8988T (cell line): ENCODE data around the gene OGFOD1.

Experiments
- DNase-seq: peaks from one replicate; pipeline ENCODE4 v3.0.0; 2011

OGFOD1 gene

DNA sequence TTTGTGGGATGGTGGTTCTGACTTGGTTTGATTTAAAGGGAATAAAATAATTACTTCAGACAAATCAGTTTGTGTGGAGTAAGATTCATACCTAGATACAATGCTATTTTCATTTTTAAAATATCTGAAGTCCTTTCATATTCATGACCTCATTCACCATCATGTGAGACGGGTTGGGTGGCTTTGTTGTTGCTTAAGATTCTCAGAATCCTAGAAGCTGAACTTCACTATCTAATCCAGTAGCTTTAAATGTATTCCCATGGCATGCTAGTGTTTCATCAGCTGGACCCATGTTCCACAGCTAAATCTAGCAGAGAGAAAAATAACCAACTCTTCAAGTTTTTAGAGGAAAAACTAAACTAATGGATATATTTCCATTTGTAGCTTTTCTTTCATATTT, 23.3 kb upstream of the OGFOD1 start:
- no peak for DNase-seq

DNA sequence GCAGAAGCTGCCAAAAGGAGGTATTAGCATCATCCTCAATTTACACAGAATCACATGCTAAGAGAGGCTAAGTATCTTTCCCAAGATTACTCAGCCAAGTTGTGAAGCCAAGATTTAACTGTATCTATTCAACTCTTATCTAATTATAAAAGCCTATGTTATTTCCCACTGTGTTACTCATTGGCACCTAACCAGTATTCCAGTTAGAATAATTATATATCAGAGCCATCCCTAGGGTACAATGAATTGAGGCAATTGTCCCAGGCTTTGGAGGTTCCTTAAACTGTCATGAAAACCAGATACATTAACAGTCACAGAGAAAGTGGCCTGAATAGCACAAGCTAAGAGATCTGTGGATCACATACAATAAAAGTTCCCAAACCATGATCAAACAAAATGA, 15.1 kb upstream of the OGFOD1 start:
- no peak for DNase-seq

DNA sequence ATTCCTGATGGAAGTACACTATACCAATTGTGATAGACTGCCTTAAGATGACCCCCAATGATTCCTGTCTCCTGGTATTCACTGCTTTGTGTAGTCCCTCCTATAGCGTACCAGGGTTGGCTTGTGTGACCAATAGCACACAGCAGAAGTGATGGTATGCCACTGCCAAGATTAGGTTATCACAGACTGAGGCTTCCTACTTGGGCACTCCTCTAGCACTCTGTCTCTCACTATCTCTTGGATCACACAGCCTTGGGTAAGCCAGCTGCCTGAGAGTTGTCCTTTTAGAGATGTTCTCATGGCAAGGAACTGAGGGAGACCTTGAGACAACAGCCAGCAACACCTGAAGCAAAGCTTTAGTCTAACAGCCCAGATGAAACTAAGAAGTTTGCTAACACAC, 13.3 kb upstream of the OGFOD1 start:
- no peak for DNase-seq

DNA sequence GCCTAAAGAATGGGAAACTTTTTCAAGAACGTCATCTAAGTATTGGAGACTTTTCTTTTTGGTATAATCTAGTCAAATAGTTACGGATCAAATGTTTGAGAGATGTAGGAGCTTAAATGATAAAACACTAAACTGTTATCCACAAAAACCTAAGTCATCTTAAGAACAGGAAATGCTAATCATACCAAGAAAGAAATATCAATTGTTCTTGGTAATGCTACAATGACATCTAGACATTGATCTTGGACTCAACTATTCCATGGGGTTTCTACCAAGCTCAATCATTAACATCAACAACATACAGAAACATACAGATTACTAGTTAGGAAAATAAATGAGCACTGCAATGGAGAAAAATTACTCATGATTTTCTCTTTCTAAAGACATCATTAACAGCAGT, 4.1 kb upstream of the OGFOD1 start:
- DNase-seq = no peak

DNA sequence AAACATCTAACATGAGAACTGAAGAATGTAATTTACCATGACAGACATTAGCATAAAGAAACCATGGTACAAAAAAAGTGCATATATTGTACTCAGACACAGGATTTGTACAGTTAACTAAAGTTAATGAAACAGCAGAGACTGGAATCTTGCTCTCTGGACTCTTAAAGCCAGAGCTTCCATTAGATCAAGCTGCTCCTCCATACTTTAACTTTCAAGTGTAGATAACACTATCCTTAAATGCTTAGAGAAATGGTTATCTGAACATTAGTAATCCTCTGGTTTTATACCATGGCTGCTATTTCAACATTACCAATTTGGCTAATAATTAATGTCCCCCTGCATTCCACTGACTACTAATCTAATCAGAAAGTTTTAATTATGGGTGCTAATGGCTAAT, 3.3 kb upstream of the OGFOD1 start:
- no peak for DNase-seq

DNA sequence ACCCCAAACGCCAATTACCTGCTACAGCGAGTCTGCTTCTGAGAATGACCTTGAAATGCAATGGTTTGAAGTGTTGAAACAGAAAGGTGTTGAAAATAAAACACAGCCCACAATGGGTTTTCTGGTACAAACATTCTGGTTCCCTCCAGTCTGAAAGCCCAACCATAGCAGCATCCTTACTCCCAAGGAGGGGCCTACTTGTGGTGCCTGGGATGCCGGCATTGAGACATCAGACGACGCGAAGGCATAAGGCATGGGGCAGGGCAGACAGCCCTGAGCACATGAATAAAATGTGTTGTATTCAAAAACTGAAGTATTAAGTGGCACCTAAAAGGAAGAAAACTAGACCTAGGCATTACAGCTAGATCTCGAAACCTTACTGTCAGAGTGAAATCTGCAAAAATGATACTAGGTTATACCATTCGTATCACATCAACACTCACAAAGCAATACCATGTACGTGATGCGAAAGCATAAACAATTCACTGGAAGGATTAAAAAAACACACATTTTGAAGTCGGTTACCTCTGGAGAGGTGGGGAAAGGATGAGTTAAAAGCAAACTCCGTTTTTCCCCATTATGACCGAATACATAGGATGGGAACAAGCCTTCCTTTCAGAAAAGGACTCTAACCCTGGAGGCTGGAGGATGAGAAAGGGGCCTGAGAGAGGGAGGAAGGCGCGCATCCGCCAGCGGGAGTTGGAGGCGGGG, 924 bp upstream of the OGFOD1 start:
- DNase-seq = no peak

DNA sequence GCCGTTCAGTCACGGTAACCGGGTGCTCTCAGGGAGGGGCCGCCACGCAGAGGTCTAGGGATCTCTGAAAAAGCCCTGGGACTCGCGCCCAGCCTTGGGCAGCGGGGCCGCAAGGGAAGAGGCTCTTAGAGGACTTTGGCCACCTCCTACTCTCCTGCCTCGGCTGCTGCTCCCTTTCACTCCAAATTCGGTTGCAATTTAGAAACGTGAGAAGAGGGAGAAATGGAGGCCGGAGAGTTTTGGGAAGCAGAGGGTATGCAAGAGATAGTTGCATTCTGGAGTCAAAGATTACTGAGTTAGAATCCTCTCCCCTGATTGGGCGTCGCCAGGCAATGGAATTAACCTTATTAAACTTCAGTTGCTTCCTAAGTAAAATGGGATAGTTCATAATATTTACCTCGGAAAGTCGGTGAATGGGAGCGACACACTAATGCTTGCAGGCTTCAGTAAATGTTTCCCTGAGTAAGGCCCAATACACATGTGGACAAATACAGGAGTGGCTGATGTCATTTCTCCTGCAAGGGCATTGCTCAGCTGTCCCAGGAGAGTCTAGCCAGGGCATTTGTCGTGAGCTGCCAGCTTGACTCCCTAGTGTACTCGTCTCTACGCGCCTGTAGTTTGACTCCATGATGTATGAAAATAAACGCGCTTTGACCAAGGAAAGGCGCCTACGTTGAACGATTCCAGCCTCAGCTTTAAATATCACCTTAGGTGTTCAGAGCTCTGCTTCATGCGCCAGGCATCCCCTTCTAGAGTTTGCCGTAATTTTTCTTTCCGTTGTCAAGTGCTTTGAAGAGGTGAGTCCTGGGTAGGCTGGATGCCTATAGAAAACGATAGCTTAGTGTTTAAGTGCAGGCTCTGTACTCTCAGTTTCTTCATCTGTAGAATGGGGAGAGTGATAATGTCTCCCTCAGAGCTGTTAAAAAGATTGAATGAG, 667 bp downstream of the OGFOD1 start:
- DNase-seq = no peak

DNA sequence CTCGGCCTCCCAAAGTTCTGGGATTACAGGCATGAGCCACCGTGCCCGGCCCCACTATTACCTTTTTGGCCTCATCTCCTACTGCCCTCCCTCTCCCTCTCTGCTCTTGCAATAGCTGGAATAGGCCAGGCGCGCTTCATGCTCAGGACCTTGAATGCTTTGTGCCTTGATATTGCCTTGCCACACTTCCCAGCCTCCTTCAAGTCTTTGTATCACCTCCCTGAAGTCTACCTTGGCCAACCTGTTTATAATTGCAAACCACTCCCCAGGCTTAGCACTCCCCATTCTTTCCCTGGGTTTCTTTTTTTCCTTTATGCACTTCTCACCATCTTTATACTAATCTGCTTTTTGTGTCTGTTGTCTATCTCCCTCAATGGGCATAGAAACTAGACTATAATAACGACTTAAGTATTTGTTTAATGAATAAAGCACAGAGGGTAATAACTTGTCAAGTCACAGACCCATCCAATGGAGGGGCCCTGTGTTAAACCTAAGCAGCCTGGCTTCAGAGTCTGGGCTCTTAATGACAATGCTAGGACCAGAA, 6.6 kb downstream of the OGFOD1 start:
- no peak for DNase-seq

DNA sequence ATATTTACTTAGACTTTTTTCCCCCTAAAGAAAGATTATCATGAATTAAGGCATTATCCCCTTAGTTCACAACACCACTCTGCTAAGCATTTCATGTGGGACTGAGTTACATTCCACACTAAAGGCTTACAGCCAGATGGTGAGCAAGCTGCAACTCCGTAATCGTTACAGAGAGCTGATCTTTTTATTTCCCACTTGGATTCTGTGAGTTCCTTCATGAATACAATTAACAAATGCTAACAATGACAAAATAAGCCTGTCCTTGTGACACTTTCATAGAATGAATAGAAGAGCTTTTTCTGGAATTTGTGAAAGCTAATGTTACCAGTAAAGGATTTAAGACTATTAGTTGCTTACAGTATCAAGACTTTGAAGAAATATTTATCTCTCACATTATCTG, 8.7 kb downstream of the OGFOD1 start:
- no peak for DNase-seq

DNA sequence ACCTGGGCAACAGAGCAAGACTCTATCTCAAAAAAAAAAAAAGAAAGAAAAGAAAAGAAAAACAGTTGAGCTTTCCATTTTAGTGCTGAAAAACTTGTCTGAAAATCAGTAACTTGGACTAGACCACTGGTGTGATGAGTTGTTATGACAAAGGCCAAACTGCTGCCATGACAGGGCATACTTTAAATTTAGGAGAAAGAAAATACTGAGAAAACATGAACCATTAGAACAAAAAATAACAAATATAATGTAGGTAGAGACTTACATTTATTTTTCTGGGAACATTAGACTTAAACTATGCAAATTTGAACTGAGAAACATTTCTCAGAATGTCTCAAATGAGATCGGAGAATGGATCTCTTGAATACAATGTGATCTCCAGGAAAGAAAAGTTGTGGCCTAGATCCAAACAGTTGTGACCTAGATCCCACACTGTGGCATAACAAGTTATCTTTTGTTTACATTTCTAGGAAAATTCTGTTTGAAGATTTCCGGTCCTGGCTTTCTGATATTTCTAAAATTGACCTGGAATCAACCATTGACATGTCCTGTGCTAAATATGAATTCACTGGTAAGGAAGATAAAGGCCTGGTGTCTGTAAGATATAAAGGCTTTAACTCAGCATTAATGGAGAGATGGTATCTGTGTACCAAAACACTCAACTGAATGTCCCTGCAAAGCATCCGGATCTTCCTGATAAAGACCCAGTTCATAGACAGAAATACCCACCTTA, 10.9 kb downstream of the OGFOD1 start:
- no peak for DNase-seq

DNA sequence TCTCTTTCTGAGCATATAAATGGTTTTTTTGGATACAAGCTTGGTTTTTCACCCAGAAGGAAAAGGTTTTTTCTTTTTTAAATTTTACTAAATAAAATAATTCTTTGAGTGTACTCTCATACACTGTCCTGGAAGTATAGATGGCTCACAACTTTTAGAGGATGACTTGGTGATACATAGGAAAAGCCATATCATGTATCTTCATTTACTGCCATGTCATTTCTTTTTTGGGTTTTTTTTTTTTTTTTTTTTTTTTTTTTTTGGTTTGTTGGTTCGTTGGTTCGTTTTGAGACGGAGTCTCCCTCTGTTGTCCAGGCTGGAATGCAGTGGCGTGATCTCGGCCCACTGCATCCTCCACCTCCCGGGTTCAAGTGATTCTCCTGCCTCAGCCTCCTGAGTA, 11.8 kb downstream of the OGFOD1 start:
- DNase-seq = no peak

DNA sequence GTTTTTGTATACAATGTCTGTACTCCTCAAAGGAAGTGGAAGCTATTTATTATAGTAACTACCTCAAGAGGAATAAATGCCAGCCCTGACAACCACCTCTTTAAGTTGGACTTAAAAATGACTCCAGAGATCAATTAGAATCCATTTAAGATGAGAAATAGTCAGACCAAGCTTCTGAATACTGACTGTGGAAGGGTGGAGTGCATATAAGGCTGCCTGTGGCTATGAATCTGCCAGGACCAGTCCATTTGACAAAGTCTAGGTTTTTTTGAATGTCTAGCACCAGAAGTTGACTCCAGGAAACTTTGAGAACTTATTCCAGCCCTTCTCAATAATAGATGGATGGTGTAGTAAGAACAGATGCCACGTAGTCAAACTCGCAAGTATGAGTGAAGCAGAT, 15.0 kb downstream of the OGFOD1 start:
- DNase-seq = no peak

DNA sequence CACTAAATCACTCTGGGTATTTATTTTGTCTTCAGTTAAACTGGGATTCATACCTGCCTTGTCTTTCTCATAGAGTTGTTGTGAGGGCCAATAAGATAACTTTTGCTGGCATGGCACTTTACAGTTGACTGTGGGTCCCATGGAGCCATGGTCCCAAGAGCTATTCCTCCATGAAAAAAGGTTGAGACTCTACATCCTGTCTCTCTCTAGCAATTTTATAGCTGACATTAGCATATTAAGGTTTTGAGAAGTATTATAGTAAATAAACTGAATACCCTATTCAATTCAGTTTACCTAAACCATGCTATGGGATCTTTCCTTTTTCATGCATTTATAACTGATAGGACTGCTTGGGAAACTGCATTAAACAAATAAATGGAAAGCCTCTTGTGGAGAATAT, 17.4 kb downstream of the OGFOD1 start:
- DNase-seq = no peak

DNA sequence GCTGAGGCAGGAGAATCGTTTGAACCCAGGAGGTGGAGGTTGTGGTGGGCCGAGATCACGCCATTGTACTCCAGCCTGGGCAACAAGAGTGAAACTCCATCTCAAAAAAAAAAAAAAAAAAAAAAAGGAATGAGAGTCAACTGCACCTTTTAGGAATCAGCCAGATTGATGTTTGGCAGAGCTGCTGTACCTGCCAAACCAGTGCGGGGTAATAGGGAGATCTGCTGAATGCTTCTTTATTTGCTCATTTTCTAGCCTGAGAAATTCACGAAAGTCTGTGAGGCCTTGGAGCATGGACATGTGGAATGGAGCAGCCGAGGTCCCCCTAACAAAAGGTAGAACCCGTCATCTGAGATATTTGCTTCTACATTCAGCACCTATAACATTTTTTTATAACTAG, 18.4 kb downstream of the OGFOD1 start:
- DNase-seq = no peak

DNA sequence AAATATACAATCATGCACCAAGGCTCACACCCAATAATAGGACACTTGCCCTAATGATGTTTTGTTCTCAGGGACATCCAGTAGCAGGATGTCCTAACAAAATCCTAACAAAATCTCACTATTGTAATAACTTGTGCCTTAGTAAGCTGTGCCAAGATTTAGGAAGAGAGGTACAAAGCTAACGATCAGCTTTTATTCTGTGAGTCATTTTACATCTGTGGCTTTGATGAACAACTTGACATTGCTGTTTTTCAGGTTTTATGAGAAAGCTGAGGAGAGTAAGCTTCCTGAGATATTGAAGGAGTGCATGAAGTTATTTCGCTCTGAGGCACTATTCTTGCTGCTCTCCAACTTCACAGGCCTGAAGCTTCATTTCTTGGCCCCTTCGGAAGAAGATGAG, 18.9 kb downstream of the OGFOD1 start:
- DNase-seq = no peak

DNA sequence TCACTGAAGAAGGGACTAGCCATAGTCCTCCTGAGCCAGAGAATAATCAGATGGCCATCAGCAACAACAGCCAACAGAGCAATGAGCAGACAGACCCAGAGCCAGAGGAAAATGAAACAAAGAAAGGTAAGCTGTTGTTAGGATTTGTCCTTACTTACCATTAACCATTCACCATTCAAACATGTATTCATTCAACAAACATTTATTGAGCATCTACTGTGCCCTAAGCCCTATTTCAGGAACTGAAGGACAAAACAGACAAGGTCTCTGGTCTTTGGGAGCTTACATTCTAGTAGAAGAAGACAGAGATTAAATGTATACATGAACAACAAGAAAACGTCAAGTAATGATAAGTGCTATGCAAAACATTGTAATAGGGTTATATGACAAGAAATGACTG, 19.3 kb downstream of the OGFOD1 start:
- DNase-seq = no peak

DNA sequence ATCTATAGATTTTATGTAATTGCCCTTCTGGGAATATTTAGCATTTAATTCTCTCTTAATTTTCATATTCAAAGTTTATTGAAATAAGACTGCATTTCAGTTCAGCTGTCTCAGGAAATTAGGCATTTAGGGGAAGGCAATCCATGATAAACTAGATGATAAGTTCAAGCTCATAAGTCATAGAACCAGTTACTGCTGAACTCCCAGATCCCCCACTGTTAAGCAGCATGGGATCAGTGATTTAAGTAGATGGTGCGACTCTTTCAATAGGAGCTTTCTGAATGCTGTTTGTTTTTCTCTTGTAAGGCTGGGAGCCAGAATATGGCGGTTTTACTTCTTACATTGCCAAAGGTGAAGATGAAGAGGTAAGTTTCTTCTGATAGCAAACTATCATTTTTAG, 23.8 kb downstream of the OGFOD1 start:
- DNase-seq = no peak

DNA sequence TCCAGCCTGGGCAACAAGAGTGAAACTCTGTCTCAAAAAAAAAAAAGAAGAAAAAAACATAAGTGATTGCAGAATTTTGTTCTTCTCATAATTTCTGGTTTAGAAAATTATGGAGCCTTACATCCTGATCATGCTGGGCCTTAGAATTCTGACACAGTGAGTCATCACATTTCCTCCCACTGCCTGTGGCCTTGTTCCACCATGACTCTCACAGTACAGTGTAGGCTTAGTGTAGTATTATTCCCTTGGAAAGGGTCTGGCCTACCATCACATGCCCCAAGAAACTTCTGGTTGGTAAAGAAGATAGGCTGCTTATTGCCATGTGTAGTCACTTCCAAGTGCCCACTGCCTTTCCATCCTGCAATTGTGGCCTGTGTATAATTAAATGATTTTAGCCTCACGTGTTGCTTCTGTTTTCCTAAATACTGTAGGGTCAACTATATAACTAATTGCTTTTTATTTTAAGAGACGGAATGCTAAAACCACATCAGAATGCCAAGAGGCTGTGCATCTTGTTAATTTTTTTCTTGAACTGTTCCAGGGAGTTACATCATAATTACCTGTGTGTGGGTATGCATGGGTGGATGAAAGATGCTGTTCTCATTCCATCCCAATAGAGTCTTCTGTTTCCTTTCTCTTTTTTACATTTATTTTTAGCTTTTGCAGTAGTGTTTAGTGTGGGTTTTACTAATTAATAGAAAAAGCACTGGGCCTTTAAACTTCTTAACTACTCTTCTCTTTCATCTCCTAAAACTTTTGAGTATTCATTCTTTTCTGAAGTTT, 25.9 kb downstream of the OGFOD1 start:
- DNase-seq = peak; percentile 28

DNA sequence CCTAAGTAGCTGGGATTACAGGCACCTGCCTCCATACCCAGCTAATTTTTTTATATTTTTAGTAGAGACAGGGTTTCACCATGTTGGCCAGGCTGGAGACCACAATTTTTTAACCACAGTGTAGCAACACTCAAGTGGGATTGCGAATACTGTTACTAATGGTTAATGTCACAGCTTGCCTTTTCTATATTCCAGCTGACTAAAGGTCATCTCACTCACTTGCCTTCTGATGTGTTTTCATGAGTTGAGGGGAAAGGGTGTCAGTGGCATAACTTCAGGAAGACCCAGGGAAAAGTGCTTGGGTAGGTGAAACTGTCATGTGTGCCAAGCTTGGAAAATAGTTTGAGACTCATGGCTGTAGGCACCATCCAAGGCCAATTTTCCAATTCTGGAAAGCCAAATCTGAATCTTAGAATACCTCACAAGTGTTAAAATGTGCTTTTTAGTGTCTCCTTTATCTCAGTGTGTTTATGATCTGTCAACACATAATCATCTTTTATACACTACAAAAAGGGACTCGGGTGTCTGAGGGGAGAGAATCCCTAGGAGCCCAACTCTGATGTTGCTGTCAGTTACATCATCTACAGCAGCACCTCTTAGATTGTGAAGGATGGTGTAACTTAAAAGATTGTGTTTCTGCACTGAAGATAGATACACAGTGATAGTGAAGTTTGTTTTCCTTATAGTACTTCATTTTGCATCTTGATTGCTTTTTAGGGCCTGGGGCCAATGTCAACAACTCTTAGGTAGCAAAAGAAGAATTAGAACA, 27.1 kb downstream of the OGFOD1 start:
- DNase-seq = no peak

DNA sequence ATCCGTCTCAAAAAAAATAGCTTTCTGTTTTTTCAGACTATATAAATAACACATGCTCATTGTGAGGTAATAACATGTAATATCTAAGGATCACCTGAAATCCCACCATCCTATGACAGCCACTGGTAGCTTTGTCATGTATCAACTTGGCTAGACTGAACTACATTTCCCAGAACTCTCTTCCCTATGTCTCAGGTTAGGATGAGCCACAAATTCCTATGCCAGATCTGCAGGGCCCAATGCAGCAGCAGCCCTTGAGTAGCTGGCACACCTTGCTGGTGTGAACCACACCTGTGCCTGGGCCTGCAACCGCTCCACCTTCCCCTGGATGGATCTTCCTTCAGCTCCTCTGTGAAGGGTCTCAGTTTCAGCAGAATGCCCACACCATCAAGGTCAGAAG, 28.1 kb downstream of the OGFOD1 start:
- no peak for DNase-seq

DNA sequence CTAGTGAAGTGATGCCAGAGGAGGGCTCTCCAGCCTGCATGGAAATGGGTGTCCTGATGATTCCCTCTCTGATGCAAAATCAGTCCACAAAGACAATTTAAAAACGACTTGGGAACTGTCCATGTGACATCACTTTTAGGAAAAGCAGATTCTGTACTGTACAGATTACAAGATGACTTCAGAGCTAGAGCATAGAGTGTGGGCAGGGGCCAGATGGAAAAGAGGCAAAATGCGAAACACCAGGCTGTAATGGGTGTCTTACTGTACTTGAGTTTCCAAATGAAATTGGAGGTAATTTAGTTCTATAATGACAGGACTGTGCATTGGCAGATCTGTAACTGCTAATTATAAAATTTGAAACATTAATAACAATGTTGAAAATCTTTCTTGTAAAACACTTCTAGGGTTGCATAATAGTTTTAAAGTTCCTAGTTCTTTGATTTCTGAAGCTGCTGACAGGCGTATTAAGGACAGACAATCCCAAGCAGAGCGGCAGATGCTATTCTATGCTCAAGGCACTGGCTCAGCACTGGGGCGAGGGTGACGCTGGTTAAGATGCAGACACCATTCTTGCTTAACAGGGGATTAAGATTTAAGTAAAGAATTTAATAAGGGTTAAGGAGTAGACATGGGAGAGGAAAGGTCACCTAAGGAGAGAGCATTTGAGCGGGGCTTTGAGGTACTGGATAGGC, 29.6 kb downstream of the OGFOD1 start:
- no peak for DNase-seq
